Measurements from ENCODE around the gene YPEL1.
"Not testable (repeated sequence)": the region's sequence is repeated elsewhere in the genome, so short reads cannot be mapped to it uniquely, and the experiment has no call there.

Gene YPEL1

DNA sequence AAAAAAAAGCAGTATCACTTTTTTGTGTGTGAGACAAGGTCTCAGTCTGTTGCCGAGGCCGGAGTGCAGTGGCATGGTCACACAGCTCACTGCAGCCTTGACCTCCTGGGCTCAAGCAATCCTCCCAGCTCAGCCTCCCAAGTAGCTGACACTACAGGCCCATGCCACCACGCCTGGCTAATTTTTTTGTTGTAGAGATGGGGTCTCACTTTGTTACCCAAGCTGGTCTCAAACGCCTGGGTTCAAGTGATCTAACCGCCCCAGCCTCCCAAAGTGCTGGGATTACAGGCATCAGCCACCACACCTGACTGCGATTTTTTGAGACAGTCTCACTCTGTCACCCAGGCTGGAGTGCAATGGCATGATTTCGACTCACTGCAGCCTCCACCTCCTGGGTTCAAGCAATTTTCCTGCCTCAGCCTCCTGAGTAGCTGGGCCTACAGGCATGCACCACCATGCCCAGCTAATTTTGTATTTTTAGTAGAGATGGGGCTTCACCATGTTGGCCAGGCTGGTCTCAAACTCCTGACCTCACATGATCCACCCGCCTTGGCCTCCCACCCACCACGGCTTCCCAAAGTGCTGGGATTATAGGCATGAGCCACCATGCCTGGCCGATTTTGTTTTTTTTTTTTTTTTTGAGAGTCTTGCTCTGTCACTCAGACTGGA is 15.3 kb downstream of the YPEL1 start:
- DNase-seq = not testable (repeated sequence)

DNA sequence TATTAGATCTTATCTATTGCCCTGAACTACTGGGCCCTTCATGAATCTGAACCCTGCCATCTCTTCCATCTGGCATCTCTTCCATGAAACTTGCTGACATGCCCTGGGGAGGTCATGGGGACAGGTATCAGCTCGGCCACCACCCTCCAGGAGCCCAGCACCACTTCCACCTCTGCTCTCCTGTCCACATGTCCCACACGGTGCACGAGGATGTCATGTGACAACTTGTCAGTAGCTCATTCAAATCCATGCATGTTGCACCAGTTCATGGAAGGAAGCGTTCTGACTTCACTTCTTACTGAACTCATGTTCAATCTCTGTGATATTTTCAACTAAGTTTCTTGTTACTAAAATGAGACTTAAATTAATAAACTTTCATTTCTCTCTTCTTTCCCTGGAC is 16.6 kb downstream of the YPEL1 start:
- no peak for DNase-seq

DNA sequence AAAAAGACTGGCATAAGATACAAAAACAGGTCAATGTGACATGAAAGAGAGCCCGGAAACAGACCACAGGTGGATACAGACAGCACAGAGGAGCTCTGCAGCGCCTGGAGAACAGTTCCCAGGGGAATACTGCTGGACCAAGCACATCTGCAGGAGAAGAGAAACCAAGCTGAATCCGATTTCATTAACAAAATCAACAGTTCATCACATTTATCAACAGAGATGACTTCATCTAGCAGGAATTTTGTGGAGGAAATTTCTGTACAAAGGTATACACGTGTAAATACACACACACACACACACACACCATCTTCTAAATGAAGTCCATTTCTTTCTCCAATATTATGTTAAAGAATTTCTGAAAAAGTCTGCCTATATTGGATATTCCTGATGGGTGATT is 17.1 kb downstream of the YPEL1 start:
- DNase-seq = no peak

DNA sequence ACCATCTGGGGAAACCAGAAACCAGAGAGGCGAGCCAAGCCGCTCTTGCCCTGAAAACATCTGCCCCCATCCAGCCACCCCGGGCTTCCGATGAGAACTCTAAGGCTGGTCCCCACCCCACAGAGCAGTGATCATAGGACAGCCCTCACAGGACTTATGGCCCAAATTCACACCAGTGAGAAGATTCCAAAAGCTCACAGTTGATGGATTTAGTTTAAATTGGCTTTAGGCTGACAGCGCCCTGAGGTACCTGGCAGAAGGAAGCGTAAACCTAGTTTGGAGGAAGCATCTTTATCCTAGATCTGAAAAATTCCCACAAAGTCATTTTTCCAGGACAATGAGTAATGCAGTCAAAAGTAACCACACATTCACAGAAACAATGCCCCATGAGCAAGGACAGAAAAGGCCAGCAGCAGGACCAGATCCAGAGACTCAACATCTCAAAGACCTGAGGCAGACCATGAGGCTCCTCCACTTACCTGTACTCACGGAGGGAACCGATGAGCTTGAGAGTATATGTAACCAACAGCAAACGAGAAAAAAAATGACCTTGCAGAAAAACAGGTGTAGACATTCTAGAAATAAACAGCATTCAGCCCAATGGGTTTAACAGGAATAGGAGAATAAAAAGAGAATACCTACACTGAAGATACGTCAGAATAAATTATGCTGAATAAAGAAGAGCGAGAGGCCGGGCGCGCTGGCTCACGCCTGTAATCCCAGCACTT is 19.0 kb downstream of the YPEL1 start:
- DNase-seq = not testable (repeated sequence)

DNA sequence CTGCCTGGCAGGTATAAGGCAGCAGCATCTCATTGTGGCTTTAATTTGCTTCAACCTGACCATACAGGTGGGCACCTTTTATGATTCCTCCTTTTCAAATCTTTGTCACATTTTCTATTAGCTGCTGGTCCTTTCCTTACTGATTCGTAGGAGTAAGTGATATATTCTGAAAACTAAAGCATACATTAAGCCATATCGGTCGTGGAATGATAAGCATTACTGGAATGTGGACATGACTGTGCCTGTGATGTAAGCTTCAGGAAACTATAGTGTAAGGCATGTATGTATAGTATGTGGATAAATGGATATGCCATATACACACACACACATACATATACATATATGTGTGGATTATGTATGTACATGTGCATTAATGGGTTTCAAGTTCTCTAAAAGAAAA is 20.8 kb downstream of the YPEL1 start:
- no peak for DNase-seq

DNA sequence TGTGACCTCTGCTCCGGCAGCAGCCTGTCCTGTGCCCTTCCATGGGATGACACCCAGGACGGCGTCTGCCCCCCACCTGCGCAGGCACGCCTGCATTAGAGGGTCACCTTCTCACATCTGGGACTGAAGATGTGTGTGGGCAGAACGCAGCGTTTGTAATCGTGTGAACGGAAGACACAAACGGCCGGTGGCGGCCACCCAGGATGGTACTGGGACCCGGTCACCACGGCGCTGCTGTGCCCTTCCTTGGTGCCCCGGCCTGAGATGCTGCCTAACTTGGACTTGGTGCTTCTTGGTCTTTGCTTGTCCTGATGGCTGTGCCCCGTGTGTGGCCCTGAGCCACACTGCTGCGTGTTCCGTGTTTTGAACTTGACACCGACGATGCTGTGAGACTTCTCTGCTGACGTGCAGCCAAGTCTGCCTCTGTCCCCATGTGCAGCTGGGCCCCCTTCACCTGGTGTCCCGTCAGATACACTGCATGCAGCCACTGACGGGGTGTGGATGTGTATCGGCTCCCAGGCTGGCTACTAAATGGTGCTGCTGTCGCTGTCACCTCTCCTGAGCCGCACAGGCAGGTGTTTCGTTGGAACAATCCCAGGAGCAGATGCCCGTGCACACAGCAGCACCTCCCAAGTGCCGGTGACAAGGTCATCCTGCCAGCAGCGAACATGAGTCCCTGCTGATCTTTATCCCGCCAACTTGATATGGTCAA is 21.4 kb downstream of the YPEL1 start:
- DNase-seq = no peak

DNA sequence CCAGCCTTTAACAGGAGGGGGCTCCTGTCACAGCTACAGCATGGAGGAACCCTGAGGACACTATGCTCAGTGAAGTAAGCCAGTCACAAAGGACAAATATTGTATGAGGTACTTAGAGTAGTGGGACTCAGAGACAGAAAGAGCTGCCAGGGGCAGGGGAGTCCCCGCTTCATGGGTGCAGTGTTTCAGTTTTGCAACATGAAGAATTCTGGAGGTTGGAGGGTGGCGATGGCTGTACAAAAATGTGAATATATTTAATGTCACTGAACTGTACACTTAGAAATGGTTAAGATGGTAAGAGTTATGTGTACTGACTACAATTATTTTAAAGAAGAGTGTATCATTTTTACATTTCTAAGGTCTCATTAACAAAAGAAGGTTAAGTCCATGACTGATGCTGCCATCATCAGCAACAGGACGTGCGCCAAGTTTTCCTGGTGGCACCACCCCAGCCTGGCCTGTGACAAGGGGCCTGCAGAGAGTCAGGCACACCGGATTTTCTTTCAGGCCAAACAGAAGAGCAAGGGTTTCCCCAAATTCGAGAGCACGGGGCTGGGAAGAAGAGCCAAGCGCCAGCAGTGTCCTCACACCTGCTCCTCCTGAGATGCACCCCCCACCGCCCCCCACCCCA is 22.1 kb downstream of the YPEL1 start:
- DNase-seq = no peak

DNA sequence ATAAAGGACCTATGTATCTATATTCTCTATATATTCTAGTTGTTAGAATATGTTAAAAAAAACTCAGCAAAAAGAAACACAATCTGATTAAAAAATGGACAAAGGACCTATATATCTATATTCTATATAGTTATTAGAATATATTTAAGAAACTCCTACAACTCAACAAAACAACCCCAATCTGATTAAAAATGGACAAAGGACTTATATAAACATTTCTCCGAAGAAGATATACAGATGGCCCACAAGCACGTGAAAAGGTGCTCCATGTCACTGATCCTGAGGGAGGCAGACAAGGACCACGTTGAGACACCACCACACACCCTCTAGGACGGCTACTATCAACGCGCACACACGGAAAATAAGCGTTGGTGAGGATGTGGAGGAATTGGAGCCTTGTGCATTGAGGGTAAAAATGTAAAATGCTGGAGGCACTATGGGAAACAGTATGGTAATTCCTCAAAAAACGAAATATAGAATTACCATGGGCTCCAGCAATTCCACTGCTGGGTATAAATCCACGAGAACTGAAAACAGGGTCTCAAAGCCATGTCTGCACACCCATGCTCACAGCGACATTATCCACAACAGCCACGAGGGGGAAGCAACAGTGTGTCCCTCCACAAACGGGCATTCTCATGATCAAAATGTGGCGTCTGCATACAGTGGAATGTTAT is 22.7 kb downstream of the YPEL1 start:
- peak; percentile 72 for DNase-seq

DNA sequence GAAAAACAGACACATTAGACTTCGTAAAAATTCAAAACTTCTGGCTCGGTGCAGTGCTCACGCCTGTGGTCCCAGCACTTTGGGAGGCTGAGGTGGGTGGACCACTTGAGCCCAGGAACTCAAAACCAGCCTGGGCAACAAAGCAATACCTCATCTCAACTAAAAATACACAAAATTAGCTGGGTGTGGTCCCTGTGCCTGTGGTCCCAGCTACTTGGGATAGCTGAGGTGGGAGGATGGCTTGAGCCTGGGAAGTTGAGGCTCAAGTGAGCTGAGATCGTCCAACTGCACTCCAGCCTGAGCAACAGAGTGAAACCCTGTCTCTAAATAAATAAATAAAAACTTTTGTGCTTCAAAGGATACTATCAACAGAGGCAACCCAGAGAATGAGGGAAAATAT is 23.7 kb downstream of the YPEL1 start:
- DNase-seq = no peak

DNA sequence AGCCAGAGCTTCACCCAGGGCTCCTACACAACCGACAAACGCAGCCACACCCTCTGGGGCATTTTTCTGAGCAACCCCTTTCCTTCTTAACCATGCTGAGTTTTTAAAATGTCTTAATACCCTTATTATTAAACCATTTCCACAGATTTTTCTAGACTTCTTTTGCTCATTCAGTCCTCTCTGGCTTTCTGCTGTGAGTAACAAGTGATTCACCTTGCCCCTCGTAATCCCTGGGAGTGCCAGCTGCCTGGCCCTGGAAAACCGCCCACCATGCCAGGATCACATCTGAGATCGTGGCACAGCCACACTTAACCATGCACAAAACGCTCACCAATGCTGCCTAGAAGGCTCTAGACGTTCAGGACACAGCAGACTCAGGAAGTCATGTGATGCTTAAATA is 25.4 kb downstream of the YPEL1 start:
- DNase-seq = no peak

DNA sequence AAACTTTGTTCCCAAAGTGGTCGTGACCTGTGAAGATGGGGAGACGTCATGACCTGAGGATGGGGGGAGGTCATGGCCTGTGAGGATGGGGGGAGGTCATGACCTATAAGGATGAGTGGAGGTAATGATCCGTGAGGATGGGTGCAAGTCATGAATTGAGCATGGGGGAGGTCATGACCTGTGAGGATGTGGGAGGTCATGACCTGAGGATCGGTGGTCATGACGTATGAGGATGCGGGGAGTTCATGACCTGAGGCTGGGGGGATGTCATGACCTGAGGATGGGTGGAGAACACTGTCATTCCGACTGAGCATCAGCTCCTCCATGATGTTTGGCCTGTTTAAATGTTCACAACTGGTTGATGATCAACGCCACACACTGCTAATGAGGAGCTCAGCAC is 25.9 kb downstream of the YPEL1 start:
- DNase-seq = no peak

DNA sequence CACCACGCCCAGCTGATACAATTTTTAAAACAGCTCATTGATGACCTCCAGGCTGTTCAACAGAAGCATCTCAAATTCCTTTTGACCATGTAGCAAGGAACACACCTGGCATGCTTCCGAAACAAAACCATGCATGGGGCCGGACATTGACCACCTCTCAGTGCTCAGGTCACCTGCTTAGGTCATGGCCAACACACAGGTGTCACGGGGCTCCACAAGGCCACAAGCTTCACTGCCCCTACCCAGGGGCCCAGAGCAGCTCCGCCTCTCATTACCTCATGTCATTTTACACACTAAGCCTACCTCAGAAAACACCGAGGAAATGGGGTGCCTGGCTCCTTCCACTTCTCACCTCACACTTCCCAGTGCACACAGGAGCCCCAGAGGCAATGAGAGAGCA is 26.6 kb downstream of the YPEL1 start:
- no peak for DNase-seq

DNA sequence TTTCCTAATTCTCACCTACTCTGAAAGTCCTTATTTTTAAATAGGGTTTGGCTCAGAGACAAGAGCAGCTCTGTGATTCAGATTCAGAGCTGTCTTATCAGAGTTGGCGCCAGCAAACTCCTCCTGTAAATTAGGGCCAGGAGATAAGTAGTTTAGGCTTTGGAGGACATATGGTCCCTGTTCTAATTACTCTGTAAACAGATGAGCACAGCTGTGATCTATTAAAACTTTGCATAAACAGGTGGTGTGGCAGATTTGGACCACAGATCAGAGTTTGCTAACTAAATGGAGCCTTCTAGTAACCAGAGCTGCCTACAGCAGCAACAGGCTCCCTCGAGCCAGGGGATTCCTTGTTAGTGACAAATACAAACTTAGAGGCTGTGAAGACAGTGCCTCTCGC is 27.9 kb downstream of the YPEL1 start:
- no peak for DNase-seq

DNA sequence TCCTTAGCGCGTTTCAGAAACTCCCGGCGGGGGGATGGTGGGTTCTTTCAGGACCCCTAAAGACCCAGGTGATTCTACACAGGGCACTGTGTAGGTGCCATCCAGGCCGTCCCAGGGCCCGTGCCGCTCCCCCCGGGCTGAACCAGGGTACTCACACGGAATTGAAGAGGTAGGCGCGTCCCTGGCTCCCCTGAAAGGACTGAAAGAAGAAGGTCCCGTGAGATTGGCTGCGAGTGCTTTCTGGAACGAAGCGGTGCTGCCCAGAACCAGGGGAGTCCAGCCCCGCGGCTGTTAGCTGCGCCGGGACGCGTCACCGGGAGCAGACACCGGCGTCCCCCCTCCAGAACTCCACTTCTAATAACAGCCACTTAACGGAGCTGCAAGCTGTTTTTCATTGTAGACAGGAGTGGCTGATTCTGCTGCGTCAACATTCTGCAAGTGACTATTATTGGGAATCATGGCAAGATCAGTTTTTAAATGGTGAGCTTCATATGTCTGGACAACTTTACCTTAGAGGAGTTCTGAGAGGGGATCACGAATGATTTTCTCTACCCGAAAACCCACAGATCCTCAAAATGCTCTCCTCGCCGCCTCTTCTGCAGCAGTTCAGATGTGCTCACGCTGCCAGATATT is 31.8 kb downstream of the YPEL1 start:
- no peak for DNase-seq

DNA sequence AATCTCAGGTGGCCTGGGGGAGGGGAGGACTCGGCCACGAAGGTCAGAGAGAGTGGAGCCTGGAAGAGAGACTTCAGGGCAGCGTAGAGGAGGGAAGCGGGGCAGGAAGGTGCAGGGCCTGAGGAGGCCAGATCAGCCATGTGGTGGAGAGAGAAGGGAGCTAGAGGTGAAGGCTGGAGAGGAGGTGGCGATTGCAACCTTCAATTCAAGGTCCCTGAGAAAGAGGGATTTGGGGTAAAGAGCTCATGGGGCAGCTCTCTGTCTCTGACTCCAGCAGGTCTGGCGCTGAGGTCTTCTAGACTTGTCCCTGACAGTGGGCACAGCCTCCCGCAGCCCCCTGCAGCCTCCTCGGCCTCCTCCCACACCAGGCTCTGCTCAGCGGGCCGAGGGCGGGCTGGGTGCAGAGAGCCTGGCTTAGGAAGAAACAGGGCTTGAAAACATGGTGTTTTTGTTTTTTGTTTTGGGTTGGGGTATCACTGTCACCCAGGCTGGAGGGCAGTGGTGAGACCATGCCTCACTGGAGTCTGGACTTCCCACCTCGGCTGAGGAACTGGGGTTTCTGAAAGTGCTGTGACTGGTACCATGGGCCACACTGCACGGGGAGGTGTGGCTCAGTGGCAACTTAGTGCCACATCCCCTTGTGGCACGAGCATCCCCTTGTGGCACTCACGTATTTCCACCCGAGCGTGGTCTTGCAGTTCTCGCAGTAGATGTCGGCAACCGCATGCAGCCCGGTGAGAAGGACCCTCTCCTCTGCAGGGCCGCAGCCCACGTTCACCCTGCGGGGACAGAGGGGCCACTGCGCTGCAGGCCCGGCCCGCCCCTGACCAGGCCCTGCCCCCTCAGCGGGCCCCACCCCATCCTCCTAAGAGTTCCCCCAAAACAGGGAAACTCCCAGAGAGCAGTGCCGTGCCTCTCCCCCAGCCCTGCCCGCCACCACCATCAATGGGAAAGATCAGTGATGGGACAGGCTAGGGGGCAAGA is 32.6 kb downstream of the YPEL1 start:
- DNase-seq = no peak

DNA sequence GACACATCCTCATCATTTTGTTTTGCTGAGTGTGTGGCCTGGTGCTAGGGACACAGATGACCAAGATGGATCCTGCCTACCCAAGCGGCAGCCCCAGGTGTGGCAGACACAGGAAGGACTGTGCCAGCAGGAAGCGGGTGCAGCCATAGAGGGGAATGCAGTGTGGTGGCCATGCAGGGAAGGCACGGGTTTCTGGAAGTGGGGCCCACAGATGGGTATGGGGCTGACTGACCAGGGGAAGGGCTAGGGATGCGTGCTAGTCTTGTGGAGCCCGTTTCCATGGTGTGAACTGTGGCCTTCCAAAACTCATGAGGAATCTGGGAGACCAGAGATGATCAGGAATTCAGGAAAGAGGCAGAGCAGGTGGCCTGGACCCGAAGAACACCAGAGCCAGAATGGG is 33.5 kb downstream of the YPEL1 start:
- DNase-seq = no peak

DNA sequence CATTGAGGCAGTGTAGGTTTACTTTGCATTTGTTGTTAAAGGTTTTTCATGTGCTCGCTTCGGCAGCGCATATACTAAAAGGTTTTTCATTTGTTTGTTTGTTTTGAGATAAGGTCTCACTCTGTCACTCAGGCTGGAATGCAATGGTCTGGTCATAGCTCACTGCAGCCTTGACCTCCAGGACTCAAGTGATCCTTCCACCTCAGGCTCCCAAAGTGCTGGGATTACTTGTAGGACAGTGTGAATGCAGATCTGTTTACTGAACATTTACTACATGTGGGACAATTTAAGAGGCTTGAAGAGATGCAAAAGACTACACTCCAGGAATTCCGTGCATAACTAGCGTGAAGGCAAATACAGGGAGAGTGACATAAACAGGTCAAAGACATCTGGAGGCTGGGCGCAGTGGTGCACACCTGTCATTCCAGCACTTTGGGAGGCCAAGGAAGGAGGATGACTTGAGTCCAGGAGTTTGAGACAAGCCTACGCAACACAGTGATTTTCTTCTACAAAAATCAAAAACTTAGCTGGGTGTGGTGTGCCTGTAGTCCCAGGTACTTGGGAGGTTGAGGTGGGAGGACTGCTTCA is 34.1 kb downstream of the YPEL1 start:
- no peak for DNase-seq

DNA sequence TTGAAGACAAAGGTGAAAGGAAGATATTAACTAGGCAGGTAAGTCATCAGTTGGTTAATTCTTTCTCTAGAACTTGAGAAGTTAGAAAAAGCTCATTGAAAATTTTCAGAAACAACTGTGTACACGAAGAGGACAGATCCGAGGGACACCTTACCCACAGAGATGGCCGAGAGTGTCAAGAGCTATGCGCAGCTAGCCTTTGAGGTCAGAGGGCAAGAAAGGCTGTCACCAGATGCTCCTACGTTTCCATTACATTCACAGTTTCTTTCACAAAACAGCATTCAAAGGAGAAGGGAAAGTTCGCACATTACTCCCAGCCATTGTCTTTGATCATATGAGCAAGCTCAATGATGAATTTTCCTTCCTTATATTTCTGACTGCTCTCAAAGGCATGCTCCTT is 34.8 kb downstream of the YPEL1 start:
- DNase-seq = no peak

DNA sequence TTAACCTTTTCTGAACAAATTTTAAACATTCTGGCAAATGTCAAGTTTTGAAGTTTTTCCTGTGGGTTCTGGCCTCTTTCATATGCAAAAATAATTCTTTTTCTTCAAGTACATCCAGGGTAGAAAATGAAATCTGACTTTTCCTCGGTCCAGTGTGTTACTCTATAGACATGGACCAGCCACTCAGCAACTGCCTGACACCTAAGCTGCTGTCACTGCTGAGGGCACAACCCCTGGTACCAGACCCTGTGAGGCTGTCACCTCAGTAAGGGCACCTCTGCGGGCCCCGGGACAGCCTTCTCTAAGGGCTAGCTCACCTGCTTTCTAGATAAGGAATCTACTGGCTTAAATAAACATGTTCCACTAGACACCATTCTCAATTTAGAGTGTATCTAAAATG is 36.0 kb downstream of the YPEL1 start:
- DNase-seq = no peak

DNA sequence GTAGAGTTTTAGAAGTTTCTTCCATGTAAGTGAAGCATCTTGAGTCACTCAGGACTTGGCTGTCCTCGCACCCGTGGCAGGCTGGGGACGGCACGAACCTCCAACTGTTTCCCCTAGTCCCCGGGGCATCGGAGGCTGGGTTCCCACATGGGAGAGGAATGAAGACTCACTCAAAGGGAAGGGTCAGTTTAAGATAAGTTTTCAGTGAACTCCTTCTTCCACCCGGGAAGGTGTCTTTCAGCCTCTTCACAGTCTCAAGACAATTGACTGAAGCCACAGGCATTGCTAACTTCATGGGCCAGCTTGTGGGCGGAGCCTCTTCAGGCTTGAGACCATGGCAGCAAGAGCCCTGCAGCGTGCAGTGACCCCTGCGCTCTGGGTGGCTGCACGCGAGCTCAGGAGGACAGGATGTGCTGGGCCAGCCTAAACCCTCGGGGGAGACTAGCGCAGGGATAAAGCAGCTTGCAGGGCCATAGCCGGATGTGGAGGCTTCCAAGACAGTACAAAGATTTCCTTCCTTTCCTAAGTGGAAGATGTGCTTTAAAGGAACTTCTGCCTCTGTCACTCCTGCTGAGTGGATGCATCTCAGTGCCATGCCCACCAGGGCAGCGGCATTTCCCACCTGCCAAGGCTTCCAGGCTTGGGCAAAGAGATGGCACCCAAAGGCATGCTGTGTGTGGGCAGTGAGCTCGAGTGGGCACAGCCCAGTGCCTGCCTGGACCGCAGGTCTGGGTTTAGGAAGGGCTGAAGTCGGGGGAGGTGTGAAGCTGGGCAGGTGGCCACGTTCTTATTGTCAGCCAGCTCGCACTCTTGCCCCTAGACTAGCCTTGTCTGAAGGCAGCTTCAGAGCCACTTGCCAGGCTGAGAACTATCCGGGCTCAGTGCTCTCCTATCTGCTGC is 36.9 kb downstream of the YPEL1 start:
- DNase-seq = no peak

Measured in KG1 (cell line).